Measurements from ENCODE around the gene TRABD2B.

Gene TRABD2B

GRCh38 chr1:47824716-47825115 is 172.5 kb downstream of the TRABD2B start:
- no peak for ATAC-seq
- no peak for DNase-seq

- DNase-seq, result no peak
- ATAC-seq, result no peak
These were observed 172.9 kb downstream of the TRABD2B start for GRCh38 chr1:47824297-47824696.

GRCh38 chr1:47823040-47823808 is 174.0 kb downstream of the TRABD2B start:
- ATAC-seq, result no peak
- no peak for DNase-seq

- ATAC-seq (no peak), DNase-seq (no peak)
These were observed 175.4 kb downstream of the TRABD2B start for GRCh38 chr1:47821760-47822159.

GRCh38 chr1:47819574-47819888 is 177.7 kb downstream of the TRABD2B start:
- ATAC-seq, result no peak
- DNase-seq, result no peak

GRCh38 chr1:47818682-47819573 is 178.3 kb downstream of the TRABD2B start:
- ATAC-seq (no peak), DNase-seq (no peak)

GRCh38 chr1:47817861-47818260 is 179.3 kb downstream of the TRABD2B start:
- ATAC-seq (no peak), DNase-seq (no peak)

- no peak for ATAC-seq
These were observed 180.7 kb downstream of the TRABD2B start for GRCh38 chr1:47816325-47817071.

GRCh38 chr1:47814612-47815395 is 182.4 kb downstream of the TRABD2B start:
- DNase-seq (no peak), ATAC-seq (no peak)

More at GRCh38 chr1:47816325-47817071, 180.7 kb downstream of the TRABD2B start:
- no peak for DNase-seq

GRCh38 chr1:47813970-47814369 is 183.2 kb downstream of the TRABD2B start:
- ATAC-seq, result no peak
- DNase-seq, result no peak

- ATAC-seq (no peak), DNase-seq (no peak)
These were observed 184.2 kb downstream of the TRABD2B start for GRCh38 chr1:47812904-47813514.

- DNase-seq, result no peak
- ATAC-seq, result no peak
These were observed 186.1 kb downstream of the TRABD2B start for GRCh38 chr1:47810964-47811682.

- DNase-seq (no peak), ATAC-seq (no peak)
These were observed 187.7 kb downstream of the TRABD2B start for GRCh38 chr1:47809301-47810084.

- ATAC-seq (no peak), DNase-seq (no peak)
These were observed 188.6 kb downstream of the TRABD2B start for GRCh38 chr1:47808612-47809011.

GRCh38 chr1:47805921-47806361 is 191.2 kb downstream of the TRABD2B start:
- DNase-seq (no peak), ATAC-seq (no peak)

- ATAC-seq (no peak), DNase-seq (no peak)
These were observed 192.2 kb downstream of the TRABD2B start for GRCh38 chr1:47805018-47805417.

GRCh38 chr1:47803815-47804501 is 193.2 kb downstream of the TRABD2B start:
- no peak for DNase-seq
- no peak for ATAC-seq

GRCh38 chr1:47797575-47797974 is 199.6 kb downstream of the TRABD2B start:
- DNase-seq, result no peak

GRCh38 chr1:47796626-47797025 is 200.6 kb downstream of the TRABD2B start:
- DNase-seq, result no peak
- no peak for ATAC-seq

More at GRCh38 chr1:47797575-47797974, 199.6 kb downstream of the TRABD2B start:
- ATAC-seq, result no peak

Data from stimulated activated naive CD8-positive, alpha-beta T cell treated with anti-CD3 and anti-CD28 coated beads, Interleukin-15, Interleukin-2, amounts not matched to agents 100 U/mL and 50 U/mL, for 24 hours (primary cell).